Activated CD8-positive, alpha-beta T cell treated with anti-CD3 and anti-CD28 coated beads for 36 hours (primary cell): Measurements from ENCODE around the gene NUP210L. TPM values are rescaled to one million over a fixed set of nuclear protein-coding genes. Genes with fewer than 3 reads are reported as not detected.
"Not testable (repeated sequence)": the region's sequence is repeated elsewhere in the genome, so short reads cannot be mapped to it uniquely, and the experiment has no call there.

Experiments used
- ATAC-seq: fragments of 200-7000 bp; cut with Tn5 transposase; one replicate; pipeline ENCODE4 v1.10.0; 2021; ENCODE audit warnings: mild to moderate bottlenecking, moderate library complexity
- CTCF ChIA-PET: fragments of 350-600 bp; sonication (Branson Sonifier 250); formaldehyde crosslinking; loops from one replicate; lab custom pipeline; 2021; ENCODE audit warnings: antibody characterized with exemption; lab: Charles Lee
- POLR2A ChIA-PET: fragments of 350-600 bp; sonication (Branson Sonifier 250); formaldehyde crosslinking; loops from one replicate; lab custom pipeline; 2021; ENCODE audit warnings: antibody characterized with exemption; lab: Charles Lee
- DNase-seq: peaks from one replicate; pipeline ENCODE4 v3.0.0-alpha.2; 2020
- H3K27ac Mint-ChIP-seq: one replicate; pipeline ENCODE4 v1.8.0; 2021; ENCODE audit warnings: mild to moderate bottlenecking, mixed read lengths
- H3K27me3 Mint-ChIP-seq: one replicate; pipeline ENCODE4 v1.8.0; 2021; ENCODE audit warnings: mixed read lengths
- H3K36me3 Mint-ChIP-seq: one replicate; pipeline ENCODE4 v1.8.0; 2021; ENCODE audit warnings: low read depth, mixed read lengths
- H3K4me1 Mint-ChIP-seq: one replicate; pipeline ENCODE4 v1.8.0; 2021; ENCODE audit warnings: low read depth, mixed read lengths
- H3K4me3 Mint-ChIP-seq: one replicate; pipeline ENCODE4 v1.8.0; 2021; ENCODE audit warnings: mild to moderate bottlenecking, moderate library complexity, mixed read lengths
- H3K9me3 Mint-ChIP-seq: one replicate; pipeline ENCODE4 v1.8.0; 2021; ENCODE audit warnings: mixed read lengths
- CTCF ChIP-seq: fragments of 200-600 bp; IDR thresholded peaks from one replicate; pipeline ENCODE4 v1.8.0; 2022; ENCODE audit warnings: antibody characterized with exemption, mild to moderate bottlenecking
- intact Hi-C: fragments of 100-400 bp; cut with micrococcal nuclease; formaldehyde crosslinking; loops from one replicate; pipeline ENCODE4 v1.10.0; 2022
- total RNA-seq, 2 experiments: library from RNA; stranded (reverse); gene quantifications; one replicate each; pipeline ENCODE4 v1.2.3, GENCODE V29; 2021

NUP210L gene
- total RNA-seq, 2 experiments from 2014 or later = 0.07 TPM; not detected in 1

GRCh38 chr1:154154053-154154452, 820 bp downstream of the NUP210L start:
- no peaks in the 10 kb centered on the region for H3K27me3 Mint-ChIP-seq
- ChIA-PET POLR2A (interaction anchor here (1.2 to 1.6 kb wide), 2 partner anchors 17 to 231 kb away, joined by 3 to 6 read pairs; no protein-coding TSS in a partner anchor), CTCF (no interaction called here)
- no peak overlapping the region for H3K4me3 Mint-ChIP-seq
- intact Hi-C loops = loop anchor here (10.0 kb wide), 1 partner anchor 159 kb away; the partner anchor contains the start of gene RPS27
- H3K4me1 Mint-ChIP-seq = peaks cover 61% of the 10 kb centered on the region
- peaks cover 55% of the 10 kb centered on the region for H3K36me3 Mint-ChIP-seq
- TF ChIP-seq CTCF = no peak
- no peaks in the 10 kb centered on the region for H3K9me3 Mint-ChIP-seq
- peak overlapping the region; percentile 81 for H3K27ac Mint-ChIP-seq
- no peak for DNase-seq
- ATAC-seq = no peak

DNA sequence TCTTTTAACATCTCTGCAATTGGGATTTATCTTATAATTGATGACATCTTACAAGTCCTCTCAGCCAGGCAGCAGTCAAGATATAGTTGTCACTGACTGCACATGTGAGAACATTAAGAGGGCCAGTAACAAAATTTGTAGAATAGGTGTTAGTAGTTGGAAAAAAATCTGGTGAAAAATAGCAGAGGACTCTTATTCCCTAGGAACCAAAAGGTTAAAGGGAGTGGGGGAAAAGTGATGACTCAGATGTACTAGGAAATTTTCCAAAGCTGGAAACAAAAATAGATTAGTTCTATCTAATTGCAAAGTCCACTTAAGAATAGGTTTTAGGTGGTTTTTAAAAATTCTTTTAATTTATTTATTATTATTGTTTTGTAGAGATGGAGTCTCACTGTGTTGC, 3.6 kb downstream of the NUP210L start:
- intact Hi-C loops = loop anchor here (10.0 kb wide), 1 partner anchor 157 kb away; the partner anchor contains the start of gene RPS27
- Mint-ChIP-seq H3K36me3 (peaks cover 30% of the 10 kb centered on the region), H3K4me1 (peaks cover 43% of the 10 kb centered on the region), H3K27ac (no peak overlapping the region), H3K4me3 (no peak overlapping the region), H3K9me3 (no peaks in the 10 kb centered on the region), H3K27me3 (no peaks in the 10 kb centered on the region)
- ChIA-PET CTCF (no interaction called here), POLR2A (interaction anchor here (1.0 to 1.2 kb wide), 2 partner anchors 41 to 160 kb away, joined by 3 read pairs; partner anchors contain the start of gene TPM3)
- DNase-seq (no peak), ATAC-seq (no peak)
- no peak for TF ChIP-seq CTCF

- Mint-ChIP-seq H3K27me3 (no peaks in the 10 kb centered on the region), H3K4me1 (peaks cover 19% of the 10 kb centered on the region), H3K4me3 (no peak overlapping the region), H3K36me3 (peaks cover 7% of the 10 kb centered on the region), H3K9me3 (no peaks in the 10 kb centered on the region), H3K27ac (peak overlapping the region; percentile 44)
- no peak for TF ChIP-seq CTCF
- DNase-seq (no peak), ATAC-seq (peak; percentile 64)
- intact Hi-C loops = no loop called here
- ChIA-PET POLR2A (interaction anchor here (0.9 kb wide), 1 partner anchor 20 kb away, joined by 4 read pairs; no protein-coding TSS in a partner anchor), CTCF (interaction anchor here (0.8 kb wide), 1 partner anchor 9 kb away, joined by 4 read pairs; no protein-coding TSS in a partner anchor)
These were observed 6.1 kb downstream of the NUP210L start for GRCh38 chr1:154148807-154149206.

DNA sequence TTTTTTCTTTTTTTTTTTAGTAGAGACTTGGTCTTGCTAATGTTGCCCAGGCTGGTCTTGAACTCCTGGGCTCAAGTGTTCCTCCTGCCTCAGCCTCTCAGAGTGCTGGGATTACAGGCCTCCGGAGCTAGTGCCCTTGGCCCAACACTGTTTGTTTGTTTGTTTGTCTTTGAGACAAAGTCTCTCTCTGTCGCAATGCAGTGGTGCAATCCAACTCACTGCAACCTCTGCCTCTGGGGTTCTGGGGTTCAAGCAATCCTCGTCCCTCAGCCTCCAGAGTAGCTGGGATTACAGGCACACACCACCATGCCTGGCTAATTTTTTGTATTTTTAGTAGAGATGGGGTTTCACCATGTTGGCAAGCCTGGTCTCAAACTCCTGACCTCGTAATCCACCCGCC, 7.4 kb downstream of the NUP210L start:
- ChIA-PET CTCF (interaction anchor here (2.0 kb wide), 1 partner anchor 10 kb away, joined by 14 read pairs; no protein-coding TSS in a partner anchor), POLR2A (interaction anchor here (0.6 kb wide), 1 partner anchor 11 kb away, joined by 3 read pairs; no protein-coding TSS in a partner anchor)
- H3K4me3 Mint-ChIP-seq, H3K27ac Mint-ChIP-seq, DNase-seq, intact Hi-C loops, H3K9me3 Mint-ChIP-seq, H3K27me3 Mint-ChIP-seq, H3K36me3 Mint-ChIP-seq, ATAC-seq: not testable (repeated sequence)
- peaks cover 12% of the 10 kb centered on the region for H3K4me1 Mint-ChIP-seq

DNA sequence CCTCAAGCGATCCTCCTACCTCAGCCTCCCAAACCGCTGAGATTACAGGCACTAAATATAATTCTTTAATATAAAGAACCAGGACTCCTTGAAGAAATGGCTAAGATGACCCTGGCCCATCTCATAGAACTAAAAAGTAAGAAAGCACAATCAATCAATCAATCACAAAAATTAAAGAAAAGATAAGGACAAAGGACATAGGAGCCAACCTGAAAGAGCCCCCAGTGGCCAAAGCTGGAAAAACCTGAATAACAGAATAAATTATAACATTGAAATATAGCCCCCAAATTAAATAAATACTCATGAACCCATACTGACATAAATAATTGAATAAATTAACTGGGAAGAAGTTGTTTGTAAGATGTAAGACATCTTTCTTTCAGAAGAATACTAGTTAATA, 8.9 kb downstream of the NUP210L start:
- intact Hi-C loops = no loop called here
- POLR2A ChIA-PET = interaction anchor here (0.7 to 0.9 kb wide), 2 partner anchors 12 to 16 kb away, joined by 4 read pairs; no protein-coding TSS in a partner anchor
- H3K27me3 Mint-ChIP-seq = no peaks in the 10 kb centered on the region

More for the DNA sequence above, 8.9 kb downstream of the NUP210L start:
- peak; percentile 58 for TF ChIP-seq CTCF
- no peak overlapping the region for H3K4me3 Mint-ChIP-seq
- no peaks in the 10 kb centered on the region for H3K36me3 Mint-ChIP-seq
- DNase-seq = peak; percentile 38
- H3K27ac Mint-ChIP-seq = no peak overlapping the region
- ATAC-seq = no peak
- H3K4me1 Mint-ChIP-seq = peaks cover 11% of the 10 kb centered on the region
- no peaks in the 10 kb centered on the region for H3K9me3 Mint-ChIP-seq
- CTCF ChIA-PET = interaction anchor here (0.6 to 2.0 kb wide), 9 partner anchors 9 to 40 kb away, joined by 3 to 17 read pairs (median 3); no protein-coding TSS in a partner anchor
